HG02884 (cell line): ENCODE results near the gene NKAIN2.

ENCODE experiments used
- ATAC-seq: cut with Tn5 transposase; IDR thresholded peaks from one replicate; pipeline ENCODE4 v1.9.1; 2021; ENCODE audit warnings: mild to moderate bottlenecking, moderate library complexity; ENCODE audit not compliant: unreplicated experiment

The NKAIN2 gene

DNA sequence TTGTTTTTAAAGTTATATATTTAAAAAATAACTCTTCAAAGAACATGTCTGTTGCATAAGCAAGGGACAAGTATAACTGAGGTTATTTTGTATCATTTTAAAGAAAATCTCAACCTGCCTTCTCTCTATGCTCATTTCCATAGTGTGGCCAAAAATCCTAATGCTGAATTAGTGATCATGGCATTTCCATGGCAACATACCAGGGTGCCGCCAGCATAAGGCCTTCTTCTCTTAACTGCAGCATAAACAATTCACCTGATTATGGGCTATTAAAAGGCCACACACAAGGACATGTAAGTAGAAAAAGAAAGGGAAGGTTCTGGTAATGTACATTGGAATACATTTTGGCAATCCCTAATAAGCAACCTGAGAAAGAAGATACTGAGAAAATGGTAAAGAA lies 1063.5 kb downstream of the NKAIN2 start:
- ATAC-seq = no peak

DNA sequence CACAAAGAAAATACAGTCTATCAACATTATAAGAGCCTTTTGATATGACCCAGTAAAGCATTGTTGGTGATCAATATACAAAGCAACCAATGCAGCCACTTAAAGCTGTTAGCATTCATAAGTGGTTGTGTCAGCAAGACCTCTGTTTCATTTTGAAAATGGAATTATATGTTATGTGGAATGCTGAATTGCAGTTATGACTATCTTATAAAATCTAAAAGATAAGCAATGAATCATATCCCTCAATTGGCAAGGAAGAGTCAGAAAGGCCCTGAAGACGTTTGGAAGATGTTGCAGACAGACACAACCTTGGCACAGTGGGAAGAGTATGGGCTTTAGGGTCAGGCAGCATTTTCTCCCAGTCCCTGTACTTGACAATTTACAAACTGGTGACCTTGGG lies 1064.8 kb downstream of the NKAIN2 start:
- ATAC-seq = no peak

DNA sequence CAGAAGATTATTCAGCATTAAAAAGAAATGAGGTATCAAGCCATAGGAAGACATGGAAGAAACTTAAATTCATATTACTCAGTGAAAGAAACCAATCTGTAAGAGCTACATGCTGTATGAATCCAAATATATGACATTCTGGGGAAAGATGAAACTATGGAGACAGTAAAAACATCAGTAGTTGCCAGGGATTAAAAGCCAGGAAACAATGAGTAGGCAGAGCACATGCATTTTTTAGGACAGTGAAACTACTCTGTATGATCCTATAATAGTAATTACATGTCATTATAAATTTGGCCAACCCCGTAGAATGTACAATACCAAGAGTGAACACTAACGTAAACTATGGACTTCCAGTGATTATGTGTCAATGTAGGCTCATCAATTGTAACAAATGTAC lies 1065.8 kb downstream of the NKAIN2 start:
- ATAC-seq = no peak

GRCh38 chr6:124870611-124871459 lies 1067.2 kb downstream of the NKAIN2 start:
- ATAC-seq = no peak

- ATAC-seq = peak; percentile 49
Observed at GRCh38 chr6:124872361-124873065, 1068.8 kb downstream of the NKAIN2 start.

- ATAC-seq = no peak
Observed at GRCh38 chr6:124873066-124873410, 1069.4 kb downstream of the NKAIN2 start.
